Measurements from ENCODE around the gene ITGA1.

DNA sequence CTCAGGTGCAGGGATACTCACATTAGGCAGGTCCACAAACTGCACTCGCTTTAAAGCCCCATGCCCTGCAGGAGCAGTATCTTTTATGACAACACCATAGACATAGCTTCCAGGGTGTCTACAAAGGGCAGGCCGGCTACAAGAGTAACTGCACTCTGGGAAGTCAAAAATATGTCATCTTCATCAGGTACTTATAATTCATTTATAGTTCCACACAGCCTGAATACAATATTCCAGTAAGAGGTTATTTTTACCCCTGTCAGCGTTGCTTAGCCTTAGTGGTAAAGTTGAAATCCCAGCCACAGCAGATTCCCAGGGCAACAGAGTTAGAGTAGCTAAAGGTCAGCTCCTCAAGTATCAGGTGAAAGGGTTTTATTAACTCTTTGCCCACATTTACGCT, 119.1 kb downstream of the ITGA1 start:
- TF ChIP-seq, protein P1, sequence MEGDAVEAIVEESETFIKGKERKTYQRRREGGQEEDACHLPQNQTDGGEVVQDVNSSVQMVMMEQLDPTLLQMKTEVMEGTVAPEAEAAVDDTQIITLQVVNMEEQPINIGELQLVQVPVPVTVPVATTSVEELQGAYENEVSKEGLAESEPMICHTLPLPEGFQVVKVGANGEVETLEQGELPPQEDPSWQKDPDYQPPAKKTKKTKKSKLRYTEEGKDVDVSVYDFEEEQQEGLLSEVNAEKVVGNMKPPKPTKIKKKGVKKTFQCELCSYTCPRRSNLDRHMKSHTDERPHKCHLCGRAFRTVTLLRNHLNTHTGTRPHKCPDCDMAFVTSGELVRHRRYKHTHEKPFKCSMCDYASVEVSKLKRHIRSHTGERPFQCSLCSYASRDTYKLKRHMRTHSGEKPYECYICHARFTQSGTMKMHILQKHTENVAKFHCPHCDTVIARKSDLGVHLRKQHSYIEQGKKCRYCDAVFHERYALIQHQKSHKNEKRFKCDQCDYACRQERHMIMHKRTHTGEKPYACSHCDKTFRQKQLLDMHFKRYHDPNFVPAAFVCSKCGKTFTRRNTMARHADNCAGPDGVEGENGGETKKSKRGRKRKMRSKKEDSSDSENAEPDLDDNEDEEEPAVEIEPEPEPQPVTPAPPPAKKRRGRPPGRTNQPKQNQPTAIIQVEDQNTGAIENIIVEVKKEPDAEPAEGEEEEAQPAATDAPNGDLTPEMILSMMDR (IDR thresholded peaks at IDR 0.05) = no peak
- TF ChIP-seq EZH2 (IDR thresholded peaks at IDR 0.05; ENCODE audit: borderline replicate concordance, insufficient read depth, low read depth, low read length, poor library complexity, severe bottlenecking) = no peak

Data from B cell (primary cell).